ENCODE measurements around the gene CEP83.
"Not testable (repeated sequence)": the region's sequence is repeated elsewhere in the genome, so short reads cannot be mapped to it uniquely, and the experiment has no call there.

CEP83 gene

DNA sequence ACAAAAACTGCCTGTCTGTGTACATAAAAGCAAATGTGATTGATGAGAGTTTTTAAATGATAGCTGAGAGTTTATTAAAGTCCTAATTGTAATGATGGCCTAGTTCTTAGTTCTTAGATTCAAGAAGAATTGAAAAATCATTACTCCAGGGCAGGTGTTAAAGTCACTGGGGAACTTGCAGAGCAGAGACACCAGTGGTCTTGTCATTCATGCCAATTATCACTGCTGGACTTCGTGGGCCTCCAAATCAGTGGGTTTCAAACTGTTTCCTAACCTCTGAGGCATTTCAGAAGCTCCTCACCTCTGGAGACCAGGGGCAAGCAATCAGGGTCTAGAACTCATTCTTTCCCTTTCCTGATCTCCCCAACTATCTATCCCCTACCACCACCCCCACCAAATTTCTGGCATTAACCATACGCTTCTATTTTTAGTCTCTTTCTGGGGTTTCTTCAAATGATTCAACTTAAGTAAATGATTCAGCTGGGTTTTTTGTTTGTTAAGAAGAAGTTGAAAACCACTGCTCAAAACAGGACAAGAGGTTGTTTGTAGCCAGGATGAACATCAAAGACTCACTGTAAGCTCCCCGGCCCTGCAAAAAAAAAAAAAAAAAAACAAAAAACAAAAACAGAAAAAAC lies 80.1 kb downstream of the CEP83 start:
- DNase-seq, result peak in 1 of 3 donors; percentile 8

DNA sequence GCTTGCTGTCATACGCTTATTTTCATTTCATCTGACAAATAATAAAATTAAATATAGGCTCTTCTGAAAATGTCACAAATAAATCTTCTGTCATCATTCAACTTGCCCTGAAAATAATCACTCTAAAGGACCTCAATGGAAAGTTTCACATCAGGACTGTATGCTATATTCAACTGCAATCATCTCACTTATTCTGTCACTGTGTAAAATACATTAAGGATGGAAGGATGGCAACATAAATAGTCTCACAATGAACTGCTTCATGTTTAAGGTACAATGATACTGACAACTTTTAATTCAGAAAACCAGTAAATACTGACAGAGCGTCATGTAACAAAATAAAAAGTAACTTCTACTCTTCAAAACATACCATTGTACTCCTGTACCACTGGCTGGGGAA lies 82.1 kb downstream of the CEP83 start:
- no peak for DNase-seq

GRCh38 chr12:94374124-94374523 lies 85.5 kb downstream of the CEP83 start:
- no peak for DNase-seq

DNA sequence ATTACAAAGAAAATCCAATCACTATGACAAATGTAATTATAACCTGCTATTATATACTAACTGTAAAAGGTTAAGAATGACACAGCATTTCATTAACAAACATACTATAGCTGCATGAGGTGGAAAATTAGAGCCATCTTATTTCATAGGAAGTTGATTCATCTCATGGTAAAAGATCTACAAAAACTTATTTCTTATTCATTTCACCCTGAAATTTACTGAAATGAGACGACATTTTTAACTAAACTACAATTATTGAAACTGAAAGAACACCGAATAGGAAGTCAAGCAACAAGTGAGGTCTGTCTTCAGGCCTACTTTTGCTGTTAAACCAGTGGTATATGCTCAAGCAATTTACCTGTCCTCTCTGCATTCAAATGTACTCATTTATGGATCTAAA lies 87.2 kb downstream of the CEP83 start:
- DNase-seq, result no peak

- no peak for DNase-seq
These were observed 97.0 kb downstream of the CEP83 start for GRCh38 chr12:94362653-94363052.

- no peak for DNase-seq
These were observed 99.9 kb downstream of the CEP83 start for GRCh38 chr12:94359761-94360160.

- DNase-seq, result no peak
These were observed 106.5 kb downstream of the CEP83 start for GRCh38 chr12:94353130-94353529.

GRCh38 chr12:94340573-94340972 lies 119.1 kb downstream of the CEP83 start:
- DNase-seq, result no peak

- no peak for DNase-seq
These were observed 121.5 kb downstream of the CEP83 start for GRCh38 chr12:94338006-94338794.

DNA sequence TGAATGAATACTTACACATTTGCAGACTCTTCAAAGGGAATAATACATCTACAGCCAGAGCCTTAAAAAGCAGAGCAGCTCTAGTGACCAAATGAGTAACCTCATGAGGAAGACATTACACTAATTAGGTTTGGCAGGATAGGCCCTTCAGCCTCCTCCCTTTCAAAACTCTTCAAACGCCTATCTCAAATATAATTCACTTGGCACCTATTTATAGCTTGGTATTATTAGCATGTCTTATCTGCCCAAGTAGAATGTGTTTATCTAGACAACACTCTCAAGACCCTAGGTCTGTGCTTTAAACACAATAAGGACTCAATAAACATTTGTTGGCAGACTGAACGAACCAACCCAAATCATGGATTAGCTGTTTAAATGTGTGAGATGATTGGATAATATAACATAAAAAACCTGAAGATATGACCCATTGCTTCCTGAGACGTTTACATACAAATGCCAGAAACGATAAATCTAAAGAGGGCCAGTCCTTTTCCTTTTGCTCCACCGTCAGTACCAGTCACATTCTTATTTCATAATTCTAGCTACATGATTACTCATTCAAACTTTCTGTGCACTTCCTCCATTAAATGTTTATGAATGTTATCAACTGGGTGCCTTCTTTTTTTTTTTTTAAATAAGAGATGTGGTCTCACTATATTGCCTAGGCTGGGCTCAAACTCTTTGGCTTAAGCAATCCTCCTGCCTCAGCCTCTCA lies 123.3 kb downstream of the CEP83 start:
- DNase-seq, result peak; percentile 35 to 71 (median 64)

DNA sequence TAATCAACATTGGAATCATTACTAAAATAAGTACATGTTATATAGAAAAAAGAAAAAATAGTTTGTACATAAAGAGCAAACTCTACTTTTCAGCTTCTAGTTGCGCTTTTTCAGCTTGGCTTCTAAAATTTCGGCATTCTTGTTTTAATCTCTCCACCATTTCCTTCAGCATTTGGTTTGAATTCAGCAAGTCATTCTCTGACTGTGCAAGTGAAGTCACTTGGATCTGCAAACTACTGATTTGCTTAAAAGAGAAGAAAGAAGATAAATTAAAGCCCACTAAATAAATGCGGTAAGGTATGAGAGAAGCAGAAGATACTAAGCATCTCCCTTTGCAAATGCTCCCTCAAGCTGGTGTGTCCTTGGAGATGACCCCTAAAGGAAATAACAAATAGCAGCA lies 126.3 kb downstream of the CEP83 start:
- no peak for DNase-seq

DNA sequence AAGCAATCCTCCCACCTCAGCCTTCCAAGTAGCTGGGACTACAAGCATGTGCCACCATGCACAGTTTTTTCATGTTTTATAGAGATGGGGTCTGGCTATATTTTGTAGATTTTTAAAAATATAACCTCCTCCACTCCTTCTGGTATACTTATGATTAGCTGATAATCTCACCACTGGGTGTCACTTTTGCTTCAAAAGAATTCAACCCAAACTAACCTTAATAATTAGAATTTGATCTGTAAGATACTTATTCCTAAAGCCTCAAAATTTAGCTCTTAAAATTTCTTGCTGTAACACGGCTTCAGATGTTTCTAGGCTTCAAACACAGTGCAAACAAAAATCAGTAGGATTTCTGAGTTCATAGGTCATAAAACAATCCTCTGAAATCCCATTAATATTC lies 130.3 kb downstream of the CEP83 start:
- DNase-seq, result no peak

GRCh38 chr12:94327809-94328208 lies 131.9 kb downstream of the CEP83 start:
- DNase-seq, result no peak

GRCh38 chr12:94326727-94327126 lies 132.9 kb downstream of the CEP83 start:
- DNase-seq, result no peak

DNA sequence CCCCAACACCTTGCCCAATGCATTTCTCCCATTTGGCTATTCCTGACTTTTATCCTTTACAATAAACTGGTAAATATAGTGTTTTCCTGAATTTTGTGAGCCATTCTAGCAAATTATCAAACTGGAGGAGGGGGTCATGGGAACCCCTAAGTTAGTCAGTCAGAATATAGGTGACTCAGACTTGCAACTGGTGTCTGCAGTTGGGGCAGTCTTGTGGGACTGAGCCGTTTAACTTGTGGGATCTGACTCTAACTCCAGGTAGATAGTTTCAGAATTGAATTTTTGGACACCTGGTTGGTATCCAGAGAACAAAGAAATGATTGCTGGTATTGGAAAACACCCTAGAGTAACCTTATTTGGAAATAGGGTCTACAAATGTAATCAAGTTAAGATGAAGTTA lies 133.4 kb downstream of the CEP83 start:
- no peak for DNase-seq

- no peak for DNase-seq
These were observed 137.3 kb downstream of the CEP83 start for GRCh38 chr12:94322346-94322745.

DNA sequence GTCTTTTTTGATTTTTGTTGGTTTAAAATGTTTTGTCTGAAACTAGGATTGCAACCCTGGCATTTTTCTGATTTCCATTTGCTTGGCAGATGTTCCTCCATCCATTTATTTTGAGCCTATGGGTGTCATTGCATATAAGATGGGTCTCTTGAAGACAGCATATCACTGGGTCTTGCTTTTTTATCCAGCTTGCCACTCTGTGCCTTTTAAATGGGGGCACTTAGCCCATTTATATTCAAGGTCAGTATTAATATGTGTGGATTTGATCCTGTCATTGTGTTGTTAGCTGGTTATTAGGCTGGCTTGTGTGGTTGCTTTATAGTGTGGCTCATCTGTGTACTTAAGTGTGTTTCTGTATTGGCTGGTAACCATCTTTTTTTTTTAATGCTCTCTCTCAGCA lies 139.6 kb downstream of the CEP83 start:
- no peak for DNase-seq

DNA sequence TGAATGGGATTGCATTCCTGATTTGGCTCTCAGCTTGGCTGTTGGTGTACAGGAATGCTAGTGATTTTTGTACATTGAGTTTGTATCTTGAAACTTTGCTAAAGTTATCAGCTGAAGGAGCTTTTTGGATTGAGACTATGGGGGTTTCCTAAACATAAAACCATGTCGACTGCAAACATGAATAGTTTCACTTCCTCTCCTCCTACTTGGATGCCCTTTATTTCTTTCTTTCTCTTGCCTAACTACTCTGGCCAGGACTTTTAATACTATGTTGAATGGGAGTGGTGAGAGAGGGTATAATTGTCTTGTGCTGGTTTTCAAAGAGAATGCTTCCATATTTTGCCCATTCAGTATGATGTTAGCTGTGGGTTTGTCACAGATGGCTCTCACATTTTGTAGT lies 141.5 kb downstream of the CEP83 start:
- peak; percentile 25 to 75 (median 70) for DNase-seq

DNA sequence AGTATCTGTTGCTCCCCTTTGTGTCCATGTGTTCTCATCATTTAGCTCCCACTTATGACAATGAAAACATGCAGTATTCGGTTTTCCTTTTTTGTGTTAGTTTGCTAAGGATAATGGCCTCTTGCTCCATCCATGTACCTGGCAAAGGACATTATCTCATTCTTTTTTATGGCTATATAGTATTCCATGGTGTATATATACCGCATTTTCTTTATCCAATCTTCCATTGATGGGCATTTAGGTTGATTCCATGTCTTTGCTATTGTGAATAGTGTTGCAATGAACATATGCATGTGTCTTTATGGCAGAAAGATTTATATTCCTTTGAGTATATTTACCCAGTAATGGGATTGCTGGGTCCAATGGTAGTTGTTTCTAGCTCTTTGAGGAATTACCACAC lies 143.1 kb downstream of the CEP83 start:
- DNase-seq, result not testable (repeated sequence)

DNA sequence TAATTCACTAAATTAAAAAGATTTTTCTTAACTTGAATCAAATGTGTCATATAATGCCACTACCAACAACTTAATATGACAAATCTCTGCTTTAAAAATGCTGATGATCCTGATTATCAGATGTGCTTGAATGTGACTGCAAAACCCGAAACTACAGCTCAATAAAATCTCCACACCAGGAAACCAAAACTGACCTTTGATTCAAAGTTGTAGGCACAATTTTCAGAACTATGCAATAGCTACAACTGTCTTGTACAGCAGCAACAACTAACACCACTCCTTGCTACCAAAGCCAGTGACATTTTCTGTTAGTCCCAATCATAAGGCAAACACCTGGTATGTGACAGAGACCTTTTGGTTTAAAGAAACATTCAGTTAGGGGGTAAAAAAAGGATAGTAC lies 147.3 kb downstream of the CEP83 start:
- DNase-seq, result no peak

DNA sequence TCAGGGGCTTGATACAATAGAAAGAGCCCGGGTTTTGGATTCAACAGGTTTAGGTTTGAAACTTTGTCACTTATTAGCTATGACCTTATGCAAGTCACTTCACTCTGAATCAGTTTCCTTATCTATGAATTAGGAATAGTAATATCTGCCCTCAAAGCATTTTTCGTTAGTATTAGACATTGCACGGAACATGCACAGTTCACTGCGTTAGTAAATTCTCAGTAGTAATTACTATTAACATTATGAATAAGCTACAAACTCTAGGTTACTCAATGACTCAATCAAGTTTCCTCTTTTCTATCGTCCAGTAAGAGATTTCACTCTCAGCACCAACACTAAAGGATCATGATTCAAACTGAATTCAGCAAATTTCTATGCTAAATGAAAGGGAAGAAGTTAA lies 150.3 kb downstream of the CEP83 start:
- DNase-seq, result peak in 2 of 3 donors; percentile 45 to 51

GRCh38 chr12:94308612-94309011 lies 151.1 kb downstream of the CEP83 start:
- no peak for DNase-seq

GRCh38 chr12:94305130-94305957 lies 154.3 kb downstream of the CEP83 start:
- no peak for DNase-seq
